ENCODE results near the gene TPSB2.
"Not testable (repeated sequence)": the region's sequence is repeated elsewhere in the genome, so short reads cannot be mapped to it uniquely, and the experiment has no call there.

DNA sequence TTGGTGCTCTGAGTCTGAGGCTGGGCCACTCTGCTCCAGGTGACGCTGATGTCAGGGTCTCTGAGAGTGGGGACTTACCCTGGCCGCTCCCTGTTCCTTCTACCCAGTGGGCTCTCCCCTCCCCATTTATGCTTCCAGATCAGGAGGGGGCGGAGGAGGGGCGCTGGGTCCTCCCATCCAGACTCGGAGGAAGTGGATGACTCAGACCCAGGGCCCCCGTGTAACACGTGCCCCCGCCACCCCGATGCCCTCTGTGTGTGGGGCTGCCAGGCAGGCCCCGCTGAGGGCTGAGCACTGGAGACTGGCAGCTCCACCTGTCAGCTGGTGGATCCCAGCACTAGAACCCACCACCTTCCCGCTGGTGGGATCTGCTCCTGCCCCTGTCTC is at the start of gene TPSB2:
- TF ChIP-seq, protein P1, sequence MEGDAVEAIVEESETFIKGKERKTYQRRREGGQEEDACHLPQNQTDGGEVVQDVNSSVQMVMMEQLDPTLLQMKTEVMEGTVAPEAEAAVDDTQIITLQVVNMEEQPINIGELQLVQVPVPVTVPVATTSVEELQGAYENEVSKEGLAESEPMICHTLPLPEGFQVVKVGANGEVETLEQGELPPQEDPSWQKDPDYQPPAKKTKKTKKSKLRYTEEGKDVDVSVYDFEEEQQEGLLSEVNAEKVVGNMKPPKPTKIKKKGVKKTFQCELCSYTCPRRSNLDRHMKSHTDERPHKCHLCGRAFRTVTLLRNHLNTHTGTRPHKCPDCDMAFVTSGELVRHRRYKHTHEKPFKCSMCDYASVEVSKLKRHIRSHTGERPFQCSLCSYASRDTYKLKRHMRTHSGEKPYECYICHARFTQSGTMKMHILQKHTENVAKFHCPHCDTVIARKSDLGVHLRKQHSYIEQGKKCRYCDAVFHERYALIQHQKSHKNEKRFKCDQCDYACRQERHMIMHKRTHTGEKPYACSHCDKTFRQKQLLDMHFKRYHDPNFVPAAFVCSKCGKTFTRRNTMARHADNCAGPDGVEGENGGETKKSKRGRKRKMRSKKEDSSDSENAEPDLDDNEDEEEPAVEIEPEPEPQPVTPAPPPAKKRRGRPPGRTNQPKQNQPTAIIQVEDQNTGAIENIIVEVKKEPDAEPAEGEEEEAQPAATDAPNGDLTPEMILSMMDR (IDR thresholded peaks at IDR 0.05; ENCODE audit: insufficient read depth, low read depth, low read length), result not testable (repeated sequence)
- TF ChIP-seq EZH2 (IDR thresholded peaks at IDR 0.05; ENCODE audit: insufficient read depth, low read length), result not testable (repeated sequence)

Data from astrocyte (in vitro differentiated cells and primary cell).